ENCODE results near the gene PPP2R5A.

DNA sequence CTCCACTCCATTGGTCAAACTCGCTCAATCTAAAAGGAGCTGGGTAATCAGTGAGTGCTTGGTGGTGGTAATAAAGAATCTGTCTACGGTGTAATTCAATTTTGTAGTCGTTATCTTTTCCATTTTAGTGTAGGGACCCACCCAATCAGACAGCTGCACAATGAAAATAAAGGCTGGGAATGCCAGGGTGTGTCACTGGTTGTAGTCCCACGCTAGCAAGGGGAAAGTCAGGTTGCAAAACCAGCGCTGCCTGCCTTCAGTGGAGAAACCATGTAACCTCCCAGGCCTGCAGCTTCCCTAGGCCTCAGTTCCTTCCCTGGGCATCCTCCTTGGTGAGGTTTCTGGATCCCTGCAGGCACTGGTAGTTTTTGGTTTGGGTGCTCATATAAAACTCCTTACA, 49.4 kb upstream of the PPP2R5A start:
- TF ChIP-seq POLR2A (IDR thresholded peaks at IDR 0.05; ENCODE audit: insufficient read depth in 1 of 2, low read depth in 2 of 2, low read length in 2 of 2) (no peak), POLR2AphosphoS5 (IDR thresholded peaks at IDR 0.05; ENCODE audit: low read depth, low read length) (no peak), HMG20B (CRISPR knock-in tag; conservative IDR thresholded peaks at IDR 0.05) (no peak), NR2C2 (CRISPR knock-in tag; IDR thresholded peaks at IDR 0.05; ENCODE audit: borderline replicate concordance) (no peak), ZSCAN29 (CRISPR knock-in tag; conservative IDR thresholded peaks at IDR 0.05) (no peak), CREB1 (IDR thresholded peaks at IDR 0.05) (no peak), CREB1 (CRISPR knock-in tag; IDR thresholded peaks at IDR 0.05) (no peak), EZH2 (conservative IDR thresholded peaks at IDR 0.05; ENCODE audit: low read depth, low read length) (no peak)
- TF ChIP-seq, protein P1, sequence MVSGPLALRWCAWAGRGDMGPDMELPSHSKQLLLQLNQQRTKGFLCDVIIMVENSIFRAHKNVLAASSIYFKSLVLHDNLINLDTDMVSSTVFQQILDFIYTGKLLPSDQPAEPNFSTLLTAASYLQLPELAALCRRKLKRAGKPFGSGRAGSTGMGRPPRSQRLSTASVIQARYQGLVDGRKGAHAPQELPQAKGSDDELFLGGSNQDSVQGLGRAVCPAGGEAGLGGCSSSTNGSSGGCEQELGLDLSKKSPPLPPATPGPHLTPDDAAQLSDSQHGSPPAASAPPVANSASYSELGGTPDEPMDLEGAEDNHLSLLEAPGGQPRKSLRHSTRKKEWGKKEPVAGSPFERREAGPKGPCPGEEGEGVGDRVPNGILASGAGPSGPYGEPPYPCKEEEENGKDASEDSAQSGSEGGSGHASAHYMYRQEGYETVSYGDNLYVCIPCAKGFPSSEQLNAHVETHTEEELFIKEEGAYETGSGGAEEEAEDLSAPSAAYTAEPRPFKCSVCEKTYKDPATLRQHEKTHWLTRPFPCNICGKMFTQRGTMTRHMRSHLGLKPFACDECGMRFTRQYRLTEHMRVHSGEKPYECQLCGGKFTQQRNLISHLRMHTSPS (CRISPR knock-in tag; IDR thresholded peaks at IDR 0.05; ENCODE audit: low read depth), result no peak
- TF ChIP-seq, protein P2, sequence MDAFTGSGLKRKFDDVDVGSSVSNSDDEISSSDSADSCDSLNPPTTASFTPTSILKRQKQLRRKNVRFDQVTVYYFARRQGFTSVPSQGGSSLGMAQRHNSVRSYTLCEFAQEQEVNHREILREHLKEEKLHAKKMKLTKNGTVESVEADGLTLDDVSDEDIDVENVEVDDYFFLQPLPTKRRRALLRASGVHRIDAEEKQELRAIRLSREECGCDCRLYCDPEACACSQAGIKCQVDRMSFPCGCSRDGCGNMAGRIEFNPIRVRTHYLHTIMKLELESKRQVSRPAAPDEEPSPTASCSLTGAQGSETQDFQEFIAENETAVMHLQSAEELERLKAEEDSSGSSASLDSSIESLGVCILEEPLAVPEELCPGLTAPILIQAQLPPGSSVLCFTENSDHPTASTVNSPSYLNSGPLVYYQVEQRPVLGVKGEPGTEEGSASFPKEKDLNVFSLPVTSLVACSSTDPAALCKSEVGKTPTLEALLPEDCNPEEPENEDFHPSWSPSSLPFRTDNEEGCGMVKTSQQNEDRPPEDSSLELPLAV (CRISPR knock-in tag; conservative IDR thresholded peaks at IDR 0.05; ENCODE audit: low read depth), result no peak
- TF ChIP-seq, protein P3, sequence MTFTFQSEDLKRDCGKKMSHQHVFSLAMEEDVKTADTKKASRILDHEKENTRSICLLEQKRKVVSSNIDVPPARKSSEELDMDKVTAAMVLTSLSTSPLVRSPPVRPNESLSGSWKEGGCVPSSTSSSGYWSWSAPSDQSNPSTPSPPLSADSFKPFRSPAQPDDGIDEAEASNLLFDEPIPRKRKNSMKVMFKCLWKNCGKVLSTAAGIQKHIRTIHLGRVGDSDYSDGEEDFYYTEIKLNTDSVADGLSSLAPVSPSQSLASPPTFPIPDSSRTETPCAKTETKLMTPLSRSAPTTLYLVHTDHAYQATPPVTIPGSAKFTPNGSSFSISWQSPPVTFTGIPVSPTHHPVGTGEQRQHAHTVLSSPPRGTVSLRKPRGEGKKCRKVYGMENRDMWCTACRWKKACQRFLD (CRISPR knock-in tag; IDR thresholded peaks at IDR 0.05; ENCODE audit: borderline replicate concordance), result no peak
- TF ChIP-seq, protein P4, sequence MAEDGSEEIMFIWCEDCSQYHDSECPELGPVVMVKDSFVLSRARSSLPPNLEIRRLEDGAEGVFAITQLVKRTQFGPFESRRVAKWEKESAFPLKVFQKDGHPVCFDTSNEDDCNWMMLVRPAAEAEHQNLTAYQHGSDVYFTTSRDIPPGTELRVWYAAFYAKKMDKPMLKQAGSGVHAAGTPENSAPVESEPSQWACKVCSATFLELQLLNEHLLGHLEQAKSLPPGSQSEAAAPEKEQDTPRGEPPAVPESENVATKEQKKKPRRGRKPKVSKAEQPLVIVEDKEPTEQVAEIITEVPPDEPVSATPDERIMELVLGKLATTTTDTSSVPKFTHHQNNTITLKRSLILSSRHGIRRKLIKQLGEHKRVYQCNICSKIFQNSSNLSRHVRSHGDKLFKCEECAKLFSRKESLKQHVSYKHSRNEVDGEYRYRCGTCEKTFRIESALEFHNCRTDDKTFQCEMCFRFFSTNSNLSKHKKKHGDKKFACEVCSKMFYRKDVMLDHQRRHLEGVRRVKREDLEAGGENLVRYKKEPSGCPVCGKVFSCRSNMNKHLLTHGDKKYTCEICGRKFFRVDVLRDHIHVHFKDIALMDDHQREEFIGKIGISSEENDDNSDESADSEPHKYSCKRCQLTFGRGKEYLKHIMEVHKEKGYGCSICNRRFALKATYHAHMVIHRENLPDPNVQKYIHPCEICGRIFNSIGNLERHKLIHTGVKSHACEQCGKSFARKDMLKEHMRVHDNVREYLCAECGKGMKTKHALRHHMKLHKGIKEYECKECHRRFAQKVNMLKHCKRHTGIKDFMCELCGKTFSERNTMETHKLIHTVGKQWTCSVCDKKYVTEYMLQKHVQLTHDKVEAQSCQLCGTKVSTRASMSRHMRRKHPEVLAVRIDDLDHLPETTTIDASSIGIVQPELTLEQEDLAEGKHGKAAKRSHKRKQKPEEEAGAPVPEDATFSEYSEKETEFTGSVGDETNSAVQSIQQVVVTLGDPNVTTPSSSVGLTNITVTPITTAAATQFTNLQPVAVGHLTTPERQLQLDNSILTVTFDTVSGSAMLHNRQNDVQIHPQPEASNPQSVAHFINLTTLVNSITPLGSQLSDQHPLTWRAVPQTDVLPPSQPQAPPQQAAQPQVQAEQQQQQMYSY (CRISPR knock-in tag; IDR thresholded peaks at IDR 0.05), result no peak
- TF ChIP-seq, protein P5, sequence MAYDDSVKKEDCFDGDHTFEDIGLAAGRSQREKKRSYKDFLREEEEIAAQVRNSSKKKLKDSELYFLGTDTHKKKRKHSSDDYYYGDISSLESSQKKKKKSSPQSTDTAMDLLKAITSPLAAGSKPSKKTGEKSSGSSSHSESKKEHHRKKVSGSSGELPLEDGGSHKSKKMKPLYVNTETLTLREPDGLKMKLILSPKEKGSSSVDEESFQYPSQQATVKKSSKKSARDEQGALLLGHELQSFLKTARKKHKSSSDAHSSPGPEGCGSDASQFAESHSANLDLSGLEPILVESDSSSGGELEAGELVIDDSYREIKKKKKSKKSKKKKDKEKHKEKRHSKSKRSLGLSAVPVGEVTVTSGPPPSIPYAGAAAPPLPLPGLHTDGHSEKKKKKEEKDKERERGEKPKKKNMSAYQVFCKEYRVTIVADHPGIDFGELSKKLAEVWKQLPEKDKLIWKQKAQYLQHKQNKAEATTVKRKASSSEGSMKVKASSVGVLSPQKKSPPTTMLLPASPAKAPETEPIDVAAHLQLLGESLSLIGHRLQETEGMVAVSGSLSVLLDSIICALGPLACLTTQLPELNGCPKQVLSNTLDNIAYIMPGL (CRISPR knock-in tag; IDR thresholded peaks at IDR 0.05; ENCODE audit: borderline replicate concordance in 1 of 2, low read depth in 1 of 2), result no peak
- TF ChIP-seq, protein P6, sequence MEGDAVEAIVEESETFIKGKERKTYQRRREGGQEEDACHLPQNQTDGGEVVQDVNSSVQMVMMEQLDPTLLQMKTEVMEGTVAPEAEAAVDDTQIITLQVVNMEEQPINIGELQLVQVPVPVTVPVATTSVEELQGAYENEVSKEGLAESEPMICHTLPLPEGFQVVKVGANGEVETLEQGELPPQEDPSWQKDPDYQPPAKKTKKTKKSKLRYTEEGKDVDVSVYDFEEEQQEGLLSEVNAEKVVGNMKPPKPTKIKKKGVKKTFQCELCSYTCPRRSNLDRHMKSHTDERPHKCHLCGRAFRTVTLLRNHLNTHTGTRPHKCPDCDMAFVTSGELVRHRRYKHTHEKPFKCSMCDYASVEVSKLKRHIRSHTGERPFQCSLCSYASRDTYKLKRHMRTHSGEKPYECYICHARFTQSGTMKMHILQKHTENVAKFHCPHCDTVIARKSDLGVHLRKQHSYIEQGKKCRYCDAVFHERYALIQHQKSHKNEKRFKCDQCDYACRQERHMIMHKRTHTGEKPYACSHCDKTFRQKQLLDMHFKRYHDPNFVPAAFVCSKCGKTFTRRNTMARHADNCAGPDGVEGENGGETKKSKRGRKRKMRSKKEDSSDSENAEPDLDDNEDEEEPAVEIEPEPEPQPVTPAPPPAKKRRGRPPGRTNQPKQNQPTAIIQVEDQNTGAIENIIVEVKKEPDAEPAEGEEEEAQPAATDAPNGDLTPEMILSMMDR (CRISPR knock-in tag; IDR thresholded peaks at IDR 0.05), result no peak

Data from HepG2 (cell line).